ENCODE results near the gene SATL1.

The SATL1 gene

GRCh38 chrX:85065512-85066198 lies 177.9 kb downstream of the SATL1 start:
- ATAC-seq, result no peak
- TF ChIP-seq OSR1 (CRISPR knock-in tag; IDR thresholded peaks at IDR 0.05) (no peak), POU6F1 (CRISPR knock-in tag; IDR thresholded peaks at IDR 0.05; ENCODE audit: borderline replicate concordance, low read depth) (no peak), ZFP3 (CRISPR knock-in tag; IDR thresholded peaks at IDR 0.05) (no peak), RARB (CRISPR knock-in tag; IDR thresholded peaks at IDR 0.05) (no peak), PATZ1 (CRISPR knock-in tag; IDR thresholded peaks at IDR 0.05; ENCODE audit: borderline replicate concordance) (no peak), SNAI2 (CRISPR knock-in tag; IDR thresholded peaks at IDR 0.05) (no peak), ZNF8 (CRISPR knock-in tag; IDR thresholded peaks at IDR 0.05) (no peak), CREB5 (CRISPR knock-in tag; IDR thresholded peaks at IDR 0.05; ENCODE audit: low read depth) (no peak)
- TF ChIP-seq, protein P1, sequence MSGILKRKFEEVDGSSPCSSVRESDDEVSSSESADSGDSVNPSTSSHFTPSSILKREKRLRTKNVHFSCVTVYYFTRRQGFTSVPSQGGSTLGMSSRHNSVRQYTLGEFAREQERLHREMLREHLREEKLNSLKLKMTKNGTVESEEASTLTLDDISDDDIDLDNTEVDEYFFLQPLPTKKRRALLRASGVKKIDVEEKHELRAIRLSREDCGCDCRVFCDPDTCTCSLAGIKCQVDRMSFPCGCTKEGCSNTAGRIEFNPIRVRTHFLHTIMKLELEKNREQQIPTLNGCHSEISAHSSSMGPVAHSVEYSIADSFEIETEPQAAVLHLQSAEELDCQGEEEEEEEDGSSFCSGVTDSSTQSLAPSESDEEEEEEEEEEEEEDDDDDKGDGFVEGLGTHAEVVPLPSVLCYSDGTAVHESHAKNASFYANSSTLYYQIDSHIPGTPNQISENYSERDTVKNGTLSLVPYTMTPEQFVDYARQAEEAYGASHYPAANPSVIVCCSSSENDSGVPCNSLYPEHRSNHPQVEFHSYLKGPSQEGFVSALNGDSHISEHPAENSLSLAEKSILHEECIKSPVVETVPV (CRISPR knock-in tag; IDR thresholded peaks at IDR 0.05), result no peak

DNA sequence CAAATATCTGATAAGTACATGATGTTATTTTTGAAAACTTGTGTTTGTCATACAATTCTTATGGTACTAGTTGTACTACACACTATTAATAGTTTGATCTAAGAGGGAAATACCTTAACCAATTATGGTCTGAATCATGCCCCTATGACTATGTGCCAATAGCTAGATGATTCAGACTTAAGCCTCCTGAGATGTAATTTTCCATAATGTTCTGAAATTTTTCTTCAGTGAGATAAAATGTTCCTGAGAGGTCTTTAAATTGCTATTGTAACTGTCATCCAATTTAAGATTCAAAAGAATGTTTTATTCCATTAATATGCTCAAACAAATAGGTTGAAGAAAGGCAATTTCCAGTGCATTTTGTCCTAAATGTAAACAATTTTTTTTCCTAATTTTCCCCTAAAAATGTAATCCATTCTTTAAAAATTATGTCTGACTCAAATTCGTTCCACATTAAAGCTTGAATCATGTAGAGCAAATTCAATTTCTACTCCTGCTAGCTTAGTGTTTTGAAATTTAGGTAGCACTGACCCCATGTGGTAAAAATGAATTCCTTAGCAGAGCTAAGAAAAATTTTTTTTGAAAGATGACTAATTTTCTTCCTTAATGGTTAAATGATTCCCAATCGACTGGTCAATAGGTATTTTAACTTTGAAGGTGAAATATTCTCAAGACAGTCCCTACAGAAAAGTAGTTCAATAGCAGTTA lies 190.8 kb downstream of the SATL1 start:
- no peak for TF ChIP-seq SNAI2 (CRISPR knock-in tag; IDR thresholded peaks at IDR 0.05)
- TF ChIP-seq TOX (CRISPR knock-in tag; IDR thresholded peaks at IDR 0.05; ENCODE audit: borderline replicate concordance), result no peak
- no peak for TF ChIP-seq ARNTL (CRISPR knock-in tag; IDR thresholded peaks at IDR 0.05; ENCODE audit: borderline replicate concordance, low read depth)
- peak; percentile 88 for TF ChIP-seq ISL1 (CRISPR knock-in tag; IDR thresholded peaks at IDR 0.05)
- no peak for TF ChIP-seq ESRRG (CRISPR knock-in tag; IDR thresholded peaks at IDR 0.05)
- no peak for TF ChIP-seq TSHZ2 (CRISPR knock-in tag; IDR thresholded peaks at IDR 0.05)
- TF ChIP-seq CREB5 (CRISPR knock-in tag; IDR thresholded peaks at IDR 0.05; ENCODE audit: low read depth), result peak; percentile 56; the same call in 1 of the 2 replicates
- peak; percentile 91 for ATAC-seq

DNA sequence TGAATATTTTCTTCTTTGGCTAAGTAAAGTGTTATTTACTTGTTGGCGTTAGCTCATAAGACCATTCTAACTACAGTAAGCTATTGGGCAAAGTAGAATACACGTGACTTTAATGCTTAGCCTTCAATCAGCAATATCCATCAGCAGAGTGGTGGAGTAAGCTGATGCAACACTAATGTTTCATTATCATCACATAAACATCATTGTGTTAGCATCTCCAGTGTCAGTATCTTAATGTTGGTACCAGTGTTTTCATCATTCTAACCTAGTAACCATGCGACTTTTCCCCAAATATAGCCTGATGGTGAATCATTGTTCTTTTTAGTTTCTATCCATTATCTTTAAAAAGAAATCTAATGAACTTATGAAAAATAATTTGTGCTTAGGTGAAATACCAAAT lies 191.4 kb downstream of the SATL1 start:
- ATAC-seq, result peak; percentile 51
- no peak for TF ChIP-seq BACH2 (CRISPR knock-in tag; IDR thresholded peaks at IDR 0.05; ENCODE audit: borderline replicate concordance)
- no peak for TF ChIP-seq ZFP30 (CRISPR knock-in tag; IDR thresholded peaks at IDR 0.05)
- no peak for TF ChIP-seq ZNF565 (CRISPR knock-in tag; conservative IDR thresholded peaks at IDR 0.05; ENCODE audit: low read depth)
- TF ChIP-seq TCF4 (CRISPR knock-in tag; IDR thresholded peaks at IDR 0.05; ENCODE audit: borderline replicate concordance), result no peak
- no peak for TF ChIP-seq ISL1 (CRISPR knock-in tag; IDR thresholded peaks at IDR 0.05)
- TF ChIP-seq ZNF70 (CRISPR knock-in tag; IDR thresholded peaks at IDR 0.05), result no peak
- no peak for TF ChIP-seq ESRRG (CRISPR knock-in tag; IDR thresholded peaks at IDR 0.05)
- no peak for TF ChIP-seq ARNTL (CRISPR knock-in tag; IDR thresholded peaks at IDR 0.05; ENCODE audit: borderline replicate concordance, low read depth)
- TF ChIP-seq CREB5 (CRISPR knock-in tag; IDR thresholded peaks at IDR 0.05; ENCODE audit: low read depth), result no peak
- TF ChIP-seq, protein P1 (CRISPR knock-in tag; IDR thresholded peaks at IDR 0.05), result no peak
